Kidney epithelial cell (primary cell): Measurements from ENCODE around the gene CCT8. TPM values are rescaled to one million over a fixed set of nuclear protein-coding genes. Genes with fewer than 3 reads are reported as not detected.

Source experiments
- DNase-seq: peaks from one replicate; pipeline ENCODE4 v3.0.0-alpha.2; 2010; ENCODE audit warnings: low read depth
- H3K27me3 ChIP-seq: 2 replicates; pipeline ENCODE4 v1.6.0; 2011; ENCODE audit warnings: low read length; ENCODE audit not compliant: control insufficient read depth, insufficient read depth
- H3K36me3 ChIP-seq: 2 replicates; pipeline ENCODE4 v1.5.1; 2011; ENCODE audit warnings: low read length; ENCODE audit not compliant: control insufficient read depth, insufficient read depth
- H3K4me3 ChIP-seq: 2 replicates; pipeline ENCODE4 v1.5.1; 2011; ENCODE audit warnings: low read depth, mild to moderate bottlenecking, control low read depth, low read length
- CTCF ChIP-seq: IDR thresholded peaks from 2 replicates; pipeline ENCODE4 v1.5.1; 2011; ENCODE audit warnings: mild to moderate bottlenecking, moderate library complexity, low read length, control low read depth, inconsistent platforms; ENCODE audit not compliant: insufficient read depth, poor library complexity, severe bottlenecking
- total RNA-seq: library from RNA; depleted of rRNA; stranded (reverse); fragments of >200 nt; gene quantifications from 2 replicates; pipeline ENCODE4 v1.2.3, GENCODE V29; 2015

The CCT8 gene
- total RNA-seq, 1 donor from 2014 or later = 175 TPM

GRCh38 chr21:29056005-29056404 lies 17.4 kb downstream of the CCT8 start:
- H3K27me3 ChIP-seq = no peaks in the 10 kb centered on the region
- DNase-seq = no peak
- TF ChIP-seq CTCF = no peak
- peaks cover 2% of the 10 kb centered on the region for H3K36me3 ChIP-seq
- H3K4me3 ChIP-seq = no peak overlapping the region

GRCh38 chr21:29055080-29055479 lies 18.4 kb downstream of the CCT8 start:
- H3K27me3 ChIP-seq = no peaks in the 10 kb centered on the region
- no peak for TF ChIP-seq CTCF
- H3K4me3 ChIP-seq = no peak overlapping the region
- no peak for DNase-seq
- H3K36me3 ChIP-seq = peaks cover 2% of the 10 kb centered on the region

- no peaks in the 10 kb centered on the region for H3K36me3 ChIP-seq
- no peaks in the 10 kb centered on the region for H3K27me3 ChIP-seq
- H3K4me3 ChIP-seq = no peak overlapping the region
- DNase-seq = no peak
- no peak for TF ChIP-seq CTCF
These were observed 19.8 kb downstream of the CCT8 start for GRCh38 chr21:29053656-29054055.

- H3K27me3 ChIP-seq = no peaks in the 10 kb centered on the region
- no peak overlapping the region for H3K4me3 ChIP-seq
- TF ChIP-seq CTCF = no peak
- no peak for DNase-seq
- H3K36me3 ChIP-seq = no peaks in the 10 kb centered on the region
These were observed 20.4 kb downstream of the CCT8 start for GRCh38 chr21:29053011-29053553.

GRCh38 chr21:29052224-29052623 lies 21.2 kb downstream of the CCT8 start:
- no peaks in the 10 kb centered on the region for H3K36me3 ChIP-seq
- no peak for DNase-seq
- H3K27me3 ChIP-seq = no peaks in the 10 kb centered on the region
- no peak overlapping the region for H3K4me3 ChIP-seq
- no peak for TF ChIP-seq CTCF

GRCh38 chr21:29034678-29035077 lies 38.8 kb downstream of the CCT8 start:
- no peak overlapping the region for H3K4me3 ChIP-seq
- H3K36me3 ChIP-seq = no peaks in the 10 kb centered on the region
- no peak for DNase-seq
- H3K27me3 ChIP-seq = no peaks in the 10 kb centered on the region
- TF ChIP-seq CTCF = no peak
